HG03521 (cell line): ENCODE measurements around the gene FHOD3.

Experiments
- ATAC-seq: cut with Tn5 transposase; IDR thresholded peaks from one replicate; pipeline ENCODE4 v1.9.1; 2021; ENCODE audit warnings: mild to moderate bottlenecking, moderate library complexity; ENCODE audit not compliant: unreplicated experiment

FHOD3 gene

GRCh38 chr18:36649205-36649604 lies 351.7 kb downstream of the FHOD3 start:
- no peak for ATAC-seq

- no peak for ATAC-seq
Measured at GRCh38 chr18:36650266-36650665, 352.8 kb downstream of the FHOD3 start.

GRCh38 chr18:36650906-36651305 lies 353.4 kb downstream of the FHOD3 start:
- ATAC-seq: peak; percentile 60

- ATAC-seq: no peak
Measured at GRCh38 chr18:36652503-36652902, 355.0 kb downstream of the FHOD3 start.

GRCh38 chr18:36653141-36653869 lies 355.8 kb downstream of the FHOD3 start:
- no peak for ATAC-seq

- no peak for ATAC-seq
Measured at GRCh38 chr18:36653870-36654269, 356.4 kb downstream of the FHOD3 start.

GRCh38 chr18:36655074-36655473 lies 357.6 kb downstream of the FHOD3 start:
- ATAC-seq: no peak

- no peak for ATAC-seq
Measured at GRCh38 chr18:36655930-36656329, 358.4 kb downstream of the FHOD3 start.

- no peak for ATAC-seq
Measured at GRCh38 chr18:36658611-36659010, 361.1 kb downstream of the FHOD3 start.

GRCh38 chr18:36660311-36660710 lies 362.8 kb downstream of the FHOD3 start:
- ATAC-seq: no peak

- no peak for ATAC-seq
Measured at GRCh38 chr18:36661999-36662398, 364.5 kb downstream of the FHOD3 start.

GRCh38 chr18:36663312-36663711 lies 365.8 kb downstream of the FHOD3 start:
- ATAC-seq: no peak

GRCh38 chr18:36665952-36666351 lies 368.4 kb downstream of the FHOD3 start:
- ATAC-seq: no peak

- ATAC-seq: no peak
Measured at GRCh38 chr18:36667811-36668210, 370.3 kb downstream of the FHOD3 start.

- ATAC-seq: no peak
Measured at GRCh38 chr18:36668349-36668748, 370.8 kb downstream of the FHOD3 start.

GRCh38 chr18:36672437-36673344 lies 375.2 kb downstream of the FHOD3 start:
- peak; percentile 77 for ATAC-seq

GRCh38 chr18:36673452-36673851 lies 375.9 kb downstream of the FHOD3 start:
- ATAC-seq: no peak

GRCh38 chr18:36675076-36675475 lies 377.6 kb downstream of the FHOD3 start:
- ATAC-seq: no peak

GRCh38 chr18:36675542-36675941 lies 378.0 kb downstream of the FHOD3 start:
- no peak for ATAC-seq

- ATAC-seq: no peak
Measured at GRCh38 chr18:36676629-36677028, 379.1 kb downstream of the FHOD3 start.

GRCh38 chr18:36680042-36680441 lies 382.5 kb downstream of the FHOD3 start:
- ATAC-seq: no peak

- ATAC-seq: no peak
Measured at GRCh38 chr18:36685580-36685979, 388.1 kb downstream of the FHOD3 start.
